Caco-2 (cell line): Measurements from ENCODE around the gene OR5AR1. TPM values are rescaled to one million over a fixed set of nuclear protein-coding genes. Genes with fewer than 3 reads are reported as not detected.
A peak's percentile ranks its signal among the peaks of the same experiment; 100 is the strongest.

Experiments used
- Bru-seq: library from RNA; stranded (reverse); fragments of 400-500 nt; gene quantifications from one replicate; lab custom pipeline; 2021; lab: Mats Ljungman, UMichigan
- BruChase-seq, 2 experiments: library from RNA; stranded (reverse); fragments of 400-500 nt; gene quantifications; one replicate each; lab custom pipeline; 2021; lab: Mats Ljungman, UMichigan
- BruUV-seq: library from RNA; stranded (reverse); fragments of 400-500 nt; replicated peaks from 2 replicates; lab custom pipeline; 2021; lab: Mats Ljungman, UMichigan
- CTCF ChIA-PET: fragments of 300-600 bp; sonication (Branson Sonifier 250); formaldehyde crosslinking; loops from one replicate; lab custom pipeline; 2022; ENCODE audit warnings: antibody characterized with exemption; lab: Charles Lee
- POLR2A ChIA-PET: fragments of 300-600 bp; sonication (Branson Sonifier 250); formaldehyde crosslinking; loops from one replicate; lab custom pipeline; 2022; ENCODE audit warnings: antibody characterized with exemption; lab: Charles Lee
- DNase-seq, 2 experiments: peaks; one replicate each; pipeline versions ENCODE4 v3.0.0 to v3.0.0-alpha.2; 2020 to 2022
- H3K27me3 ChIP-seq: replicated peaks from 2 replicates; pipeline ENCODE4 v1.6.0; 2011; ENCODE audit warnings: low read length; ENCODE audit not compliant: control insufficient read depth, insufficient read depth
- H3K36me3 ChIP-seq: 2 replicates; pipeline ENCODE4 v1.5.1; 2011; ENCODE audit warnings: low read length; ENCODE audit not compliant: control insufficient read depth, insufficient read depth
- H3K4me1 ChIP-seq: fragments of 250-450 bp; sonication (Bioruptor Pico); 2 replicates; pipeline ENCODE4 v1.5.1; 2020; ENCODE audit warnings: mild to moderate bottlenecking
- H3K4me3 ChIP-seq: 2 replicates; pipeline ENCODE4 v1.5.1; 2011; ENCODE audit warnings: low read depth, mild to moderate bottlenecking, control low read depth, low read length
- H3K9me3 ChIP-seq: fragments of 250-450 bp; sonication (Bioruptor Pico); 2 replicates; pipeline ENCODE4 v1.5.1; 2020; ENCODE audit warnings: mild to moderate bottlenecking, moderate library complexity
- H3K27ac Mint-ChIP-seq: one replicate; pipeline ENCODE4 v1.8.0; 2022; ENCODE audit warnings: mixed read lengths; ENCODE audit not compliant: unreplicated experiment
- H3K27me3 Mint-ChIP-seq: one replicate; pipeline ENCODE4 v1.8.0; 2022; ENCODE audit warnings: mixed read lengths; ENCODE audit not compliant: insufficient read depth, unreplicated experiment
- H3K36me3 Mint-ChIP-seq: one replicate; pipeline ENCODE4 v1.8.0; 2022; ENCODE audit warnings: mild to moderate bottlenecking, mixed read lengths; ENCODE audit not compliant: insufficient read depth, unreplicated experiment
- H3K4me1 Mint-ChIP-seq: one replicate; pipeline ENCODE4 v1.8.0; 2022; ENCODE audit warnings: low read depth, mixed read lengths; ENCODE audit not compliant: unreplicated experiment
- H3K4me3 Mint-ChIP-seq: one replicate; pipeline ENCODE4 v1.8.0; 2022; ENCODE audit warnings: mild to moderate bottlenecking, moderate library complexity, mixed read lengths; ENCODE audit not compliant: unreplicated experiment
- H3K9me3 Mint-ChIP-seq: one replicate; pipeline ENCODE4 v1.8.0; 2022; ENCODE audit warnings: mixed read lengths; ENCODE audit not compliant: unreplicated experiment
- CTCF ChIP-seq, 2 experiments: fragments of 200-600 bp in 1 of 2; IDR thresholded peaks; 1 replicate in 1 of 2; 2 replicates in 1 of 2; pipeline versions ENCODE4 v1.5.1 to v1.8.0; 2011 to 2022; ENCODE audit warnings: antibody characterized with exemption in 1 of 2, control low read depth in 1 of 2, inconsistent platforms in 1 of 2, low read depth in 1 of 2, low read length in 1 of 2, mild to moderate bottlenecking in 1 of 2, moderate library complexity in 1 of 2; ENCODE audit not compliant: insufficient read depth in 1 of 2, severe bottlenecking in 1 of 2, unreplicated experiment in 1 of 2
- intact Hi-C: fragments of 100-400 bp; cut with micrococcal nuclease; formaldehyde crosslinking; loops from one replicate; pipeline ENCODE4 v1.10.0; 2022; ENCODE audit not compliant: unreplicated experiment
- long read RNA-seq: library from polyadenylated mRNA; stranded (forward); transcript quantifications from one replicate; pipeline ENCODE4 v2.0.0, GENCODE V29; 2022
- total RNA-seq: library from RNA; stranded (reverse); gene quantifications from 2 replicates; pipeline ENCODE4 v1.2.3, GENCODE V29; 2022

OR5AR1 gene
- total RNA-seq (not detected in 2 replicates), Bru-seq, nascent RNA (not detected), BruChase-seq, experiment 1, labeled RNA remaining after a 2-hour chase (not detected), BruChase-seq, experiment 2, labeled RNA remaining after a 6-hour chase (not detected)
- long read RNA-seq: 0 reads

GRCh38 chr11:56663386-56663785, at the start of gene OR5AR1:
TSS of gene OR5AR1 (plus strand) at chr11:56663686. CDS start at chr11:56663686, 0 bp downstream.
- no peaks in the 10 kb centered on the region for H3K27me3 ChIP-seq
- TF ChIP-seq CTCF (IDR thresholded peaks at IDR 0.05; ENCODE audit: insufficient read depth in 1 of 2, low read depth in 1 of 2, low read length in 1 of 2, severe bottlenecking in 1 of 2, unreplicated experiment in 1 of 2): no peak
- Mint-ChIP-seq H3K4me1 (no peaks in the 10 kb centered on the region), H3K4me3 (no peak within 1 kb of the TSS), H3K27me3 (no peaks in the 10 kb centered on the region), H3K9me3 (no peaks in the 10 kb centered on the region), H3K36me3 (no peaks in the 10 kb centered on the region), H3K27ac (no peak within 1 kb of the TSS)
- no peaks in the 10 kb centered on the region for H3K36me3 ChIP-seq
- no peak within 1 kb of the TSS for H3K4me3 ChIP-seq
- no peaks in the 10 kb centered on the region for H3K9me3 ChIP-seq
- intact Hi-C loops: no loop called here
- CTCF ChIA-PET: no interaction called here
- no peaks in the 10 kb centered on the region for H3K4me1 ChIP-seq
- POLR2A ChIA-PET: no interaction called here
- no peak for DNase-seq
- BruUV-seq: no TSS peak

GRCh38 chr11:56624661-56625110, 38.8 kb upstream of the OR5AR1 start:
- no peaks in the 10 kb centered on the region for H3K4me1 Mint-ChIP-seq
- no peak overlapping the region for H3K4me3 Mint-ChIP-seq
- H3K27me3 ChIP-seq: no peaks in the 10 kb centered on the region
- peaks cover 12% of the 10 kb centered on the region for H3K27me3 Mint-ChIP-seq
- H3K9me3 Mint-ChIP-seq: no peaks in the 10 kb centered on the region
- BruUV-seq: no TSS peak
- no peaks in the 10 kb centered on the region for H3K36me3 ChIP-seq
- H3K4me3 ChIP-seq: no peak overlapping the region
- H3K36me3 Mint-ChIP-seq: no peaks in the 10 kb centered on the region
- intact Hi-C loops: loop anchor here (1.0 to 10.0 kb wide), 2 partner anchors 159 to 620 kb away; no protein-coding TSS in a partner anchor
- CTCF ChIA-PET: no interaction called here
- peak; percentile 36 to 67 for TF ChIP-seq CTCF (IDR thresholded peaks at IDR 0.05; ENCODE audit: insufficient read depth in 1 of 2, low read depth in 1 of 2, low read length in 1 of 2, severe bottlenecking in 1 of 2, unreplicated experiment in 1 of 2)
- H3K4me1 ChIP-seq: no peaks in the 10 kb centered on the region
- peak; percentile 36 to 58 for DNase-seq
- POLR2A ChIA-PET: no interaction called here
- H3K9me3 ChIP-seq: no peaks in the 10 kb centered on the region
- no peak overlapping the region for H3K27ac Mint-ChIP-seq

- no peak for DNase-seq
- no TSS peak for BruUV-seq
- H3K4me3 ChIP-seq: no peak overlapping the region
- POLR2A ChIA-PET: no interaction called here
- intact Hi-C loops: loop anchor here (10.0 kb wide), 1 partner anchor 619 kb away; no protein-coding TSS in a partner anchor
- no peaks in the 10 kb centered on the region for H3K4me1 ChIP-seq
- H3K9me3 ChIP-seq: no peaks in the 10 kb centered on the region
- H3K9me3 Mint-ChIP-seq: no peaks in the 10 kb centered on the region
- H3K36me3 ChIP-seq: no peaks in the 10 kb centered on the region
- H3K36me3 Mint-ChIP-seq: no peaks in the 10 kb centered on the region
- H3K27me3 Mint-ChIP-seq: peaks cover 5% of the 10 kb centered on the region
- H3K27me3 ChIP-seq: no peaks in the 10 kb centered on the region
- CTCF ChIA-PET: interaction anchor here (0.5 kb wide), 1 partner anchor 624 kb away, joined by 5 read pairs; no protein-coding TSS in a partner anchor
- H3K4me1 Mint-ChIP-seq: no peaks in the 10 kb centered on the region
- TF ChIP-seq CTCF (IDR thresholded peaks at IDR 0.05; ENCODE audit: insufficient read depth in 1 of 2, low read depth in 1 of 2, low read length in 1 of 2, severe bottlenecking in 1 of 2, unreplicated experiment in 1 of 2): no peak
- H3K4me3 Mint-ChIP-seq: no peak overlapping the region
- no peak overlapping the region for H3K27ac Mint-ChIP-seq
Observed at GRCh38 chr11:56625946-56626345, 37.5 kb upstream of the OR5AR1 start.
